ENCODE data around the gene CLASP2. TPM values are rescaled to one million over a fixed set of nuclear protein-coding genes. Genes with fewer than 3 reads are reported as not detected.
A peak's percentile ranks its signal among the peaks of the same experiment; 100 is the strongest.

Gene CLASP2
- total RNA-seq, 6 donors from 2014 or later = 41.2 to 99.5 (median 64.0) TPM

- TF ChIP-seq CTCF (IDR thresholded peaks at IDR 0.05) = no peak
- TF ChIP-seq POLR2A (IDR thresholded peaks at IDR 0.05) = no peak
- no peak for TF ChIP-seq POLR2AphosphoS5 (IDR thresholded peaks at IDR 0.05)
- no peak for TF ChIP-seq EP300 (IDR thresholded peaks at IDR 0.05)
- no peaks in the 10 kb centered on the region for H3K27me3 ChIP-seq
- H3K4me3 ChIP-seq = no peak overlapping the region
- ATAC-seq (ENCODE audit: low FRiP score in 2 of 2) = no peak
- H3K27ac ChIP-seq = no peak overlapping the region
- peaks cover 0 to 6% (median 2%) of the 10 kb centered on the region in 4 donors for H3K4me1 ChIP-seq
- H3K9me3 ChIP-seq = no peaks in the 10 kb centered on the region
- H3K36me3 ChIP-seq = peaks cover 0 to 5% (median 0%) of the 10 kb centered on the region in 4 donors
- WGBS, 2 donors = 91 to 96% methylated on average over 1 of the region's 1 CpG
- DNase-seq = no peak
Measured at GRCh38 chr3:33648793-33649192, 69.3 kb downstream of the CLASP2 start.

GRCh38 chr3:33646406-33646805 is 71.6 kb downstream of the CLASP2 start:
- 88 to 96% methylated on average over 1 of the region's 1 CpG for WGBS, 2 donors
- ATAC-seq (ENCODE audit: low FRiP score in 2 of 2) (no peak), DNase-seq (no peak)
- Histone ChIP-seq H3K27me3 (no peaks in the 10 kb centered on the region), H3K36me3 (peaks cover 0 to 5% (median 0%) of the 10 kb centered on the region in 4 donors), H3K4me1 (no peaks in the 10 kb centered on the region), H3K9me3 (no peaks in the 10 kb centered on the region), H3K4me3 (no peak overlapping the region), H3K27ac (no peak overlapping the region)
- TF ChIP-seq EP300 (IDR thresholded peaks at IDR 0.05) (no peak), POLR2AphosphoS5 (IDR thresholded peaks at IDR 0.05) (no peak), POLR2A (IDR thresholded peaks at IDR 0.05) (no peak), CTCF (IDR thresholded peaks at IDR 0.05) (no peak)

GRCh38 chr3:33645060-33645647 is 72.9 kb downstream of the CLASP2 start:
- TF ChIP-seq POLR2A (IDR thresholded peaks at IDR 0.05) = no peak
- TF ChIP-seq EP300 (IDR thresholded peaks at IDR 0.05) = no peak
- TF ChIP-seq CTCF (IDR thresholded peaks at IDR 0.05) = no peak
- no peak for TF ChIP-seq POLR2AphosphoS5 (IDR thresholded peaks at IDR 0.05)
- Histone ChIP-seq H3K27me3 (no peaks in the 10 kb centered on the region), H3K36me3 (peaks cover 0 to 5% (median 0%) of the 10 kb centered on the region in 4 donors), H3K4me1 (no peaks in the 10 kb centered on the region), H3K9me3 (no peaks in the 10 kb centered on the region), H3K27ac (no peak overlapping the region), H3K4me3 (peak overlapping the region in 3 of 4 donors; percentile 23 to 39 (median 29))
- DNase-seq (no peak), ATAC-seq (ENCODE audit: low FRiP score in 2 of 2) (peak in 1 of 2 donors; percentile 57)
- 54 to 66% methylated on average over 5 of the region's 5 CpGs for WGBS, 2 donors

GRCh38 chr3:33644582-33644981 is 73.5 kb downstream of the CLASP2 start:
- Histone ChIP-seq H3K4me1 (no peaks in the 10 kb centered on the region), H3K4me3 (no peak overlapping the region), H3K27me3 (no peaks in the 10 kb centered on the region), H3K9me3 (no peaks in the 10 kb centered on the region), H3K36me3 (peaks cover 0 to 5% (median 0%) of the 10 kb centered on the region in 4 donors), H3K27ac (no peak overlapping the region)
- no peak for TF ChIP-seq EP300 (IDR thresholded peaks at IDR 0.05)
- TF ChIP-seq POLR2AphosphoS5 (IDR thresholded peaks at IDR 0.05) = no peak
- TF ChIP-seq POLR2A (IDR thresholded peaks at IDR 0.05) = no peak
- TF ChIP-seq CTCF (IDR thresholded peaks at IDR 0.05) = no peak
- no peak for ATAC-seq (ENCODE audit: low FRiP score in 2 of 2)
- 73 to 81% methylated on average over 4 of the region's 4 CpGs for WGBS, 2 donors
- no peak for DNase-seq

- Histone ChIP-seq H3K4me3 (no peak overlapping the region), H3K27me3 (no peaks in the 10 kb centered on the region), H3K4me1 (no peaks in the 10 kb centered on the region), H3K36me3 (peaks cover 0 to 5% (median 2%) of the 10 kb centered on the region in 4 donors), H3K27ac (no peak overlapping the region), H3K9me3 (no peaks in the 10 kb centered on the region)
- no peak for TF ChIP-seq POLR2AphosphoS5 (IDR thresholded peaks at IDR 0.05)
- TF ChIP-seq CTCF (IDR thresholded peaks at IDR 0.05) = no peak
- no peak for TF ChIP-seq EP300 (IDR thresholded peaks at IDR 0.05)
- no peak for TF ChIP-seq POLR2A (IDR thresholded peaks at IDR 0.05)
- DNase-seq = no peak
- WGBS, 2 donors = 77 to 79% methylated on average over 2 of the region's 2 CpGs
- ATAC-seq (ENCODE audit: low FRiP score in 2 of 2) = no peak
Measured at GRCh38 chr3:33642806-33643205, 75.2 kb downstream of the CLASP2 start.
